Tibial nerve (tissue), 4 donors: ENCODE measurements around the gene GUCY1A1. TPM values are rescaled to one million over a fixed set of nuclear protein-coding genes. Genes with fewer than 3 reads are reported as not detected.

Source experiments
- DNase-seq, 2 donors: peaks; one replicate each; pipeline ENCODE4 v3.0.0-alpha.2; 2019; ENCODE audit warnings: low spot score in 2 of 2
- H3K27ac ChIP-seq, 4 donors: fragments of 200-600 bp; sonication (generic) in 3 of 4; one replicate each; pipeline ENCODE4 v1.5.1; 2017 to 2019; ENCODE audit warnings: mild to moderate bottlenecking in 1 of 4
- H3K27me3 ChIP-seq, 2 donors: fragments of 200-600 bp; sonication (generic) in 1 of 2; one replicate each; pipeline versions ENCODE4 v1.5.1 to v1.6.0; 2017 to 2019
- H3K36me3 ChIP-seq, 3 donors: fragments of 200-600 bp; sonication (generic); one replicate each; pipeline ENCODE4 v1.5.1; 2018 to 2019
- H3K4me1 ChIP-seq, 4 donors: fragments of 200-600 bp; sonication (generic) in 3 of 4; one replicate each; pipeline ENCODE4 v1.5.1; 2017 to 2019
- H3K4me3 ChIP-seq, 4 donors: fragments of 200-600 bp; sonication (generic) in 3 of 4; one replicate each; pipeline ENCODE4 v1.5.1; 2017 to 2019; ENCODE audit warnings: mild to moderate bottlenecking in 1 of 4, moderate library complexity in 1 of 4
- H3K9me3 ChIP-seq, 4 donors: fragments of 200-600 bp; sonication (generic) in 3 of 4; one replicate each; pipeline ENCODE4 v1.5.1; 2017 to 2019
- CTCF ChIP-seq, 5 experiments: fragments of 200-600 bp in 3 of 5; fragments of 450-650 bp in 2 of 5; sonication (generic) in 3 of 5; IDR thresholded peaks; one replicate each; pipeline ENCODE4 v1.5.1; 2016 to 2019; ENCODE audit warnings: antibody characterized with exemption in 5 of 5, mild to moderate bottlenecking in 3 of 5, moderate library complexity in 2 of 5
- EP300 ChIP-seq, 2 donors: sonication (generic); formaldehyde crosslinking; IDR thresholded peaks; one replicate each; pipeline ENCODE4 v1.6.1; 2017; ENCODE audit warnings: antibody characterized with exemption in 2 of 2, mild to moderate bottlenecking in 1 of 2
- POLR2A ChIP-seq, 2 donors: fragments of 450-650 bp; IDR thresholded peaks; one replicate each; pipeline ENCODE4 v1.6.1; 2017; ENCODE audit warnings: antibody characterized with exemption in 2 of 2, mild to moderate bottlenecking in 2 of 2, moderate library complexity in 2 of 2
- WGBS, 2 donors: methylation state at CpG; one replicate each; pipeline ENCODE4 v1.1.5; 2018; 5-methylcytosine and 5-hydroxymethylcytosine counted together
- total RNA-seq, 4 donors: library from RNA; depleted of rRNA; stranded (reverse); fragments of >200 nt; gene quantifications; one replicate each; pipeline ENCODE4 v1.1.0, GENCODE V29; 2016

The GUCY1A1 gene
- total RNA-seq, 4 donors from 2014 or later: 6.7 to 20.3 (median 9.3) TPM

- H3K4me3 ChIP-seq: no peak overlapping the region
- H3K4me1 ChIP-seq: peaks cover 0 to 8% (median 0%) of the 10 kb centered on the region in 4 donors
- no peak overlapping the region for H3K27ac ChIP-seq
- WGBS, 2 donors: 73 to 82% methylated on average over 1 of the region's 1 CpG
- H3K36me3 ChIP-seq: no peaks in the 10 kb centered on the region
- no peaks in the 10 kb centered on the region for H3K9me3 ChIP-seq
- H3K27me3 ChIP-seq: no peaks in the 10 kb centered on the region
- TF ChIP-seq EP300 (IDR thresholded peaks at IDR 0.05): no peak
- no peak for TF ChIP-seq POLR2A (IDR thresholded peaks at IDR 0.05)
- no peak for TF ChIP-seq CTCF (IDR thresholded peaks at IDR 0.05)
- no peak for DNase-seq
These were observed 68.3 kb downstream of the GUCY1A1 start for GRCh38 chr4:155734951-155735350.

- peaks cover 0 to 8% (median 0%) of the 10 kb centered on the region in 4 donors for H3K4me1 ChIP-seq
- H3K4me3 ChIP-seq: no peak overlapping the region
- no peaks in the 10 kb centered on the region for H3K27me3 ChIP-seq
- H3K36me3 ChIP-seq: no peaks in the 10 kb centered on the region
- H3K27ac ChIP-seq: no peak overlapping the region
- no peaks in the 10 kb centered on the region for H3K9me3 ChIP-seq
- no peak for DNase-seq
- no peak for TF ChIP-seq EP300 (IDR thresholded peaks at IDR 0.05)
These were observed 68.8 kb downstream of the GUCY1A1 start for GRCh38 chr4:155735496-155735895.

GRCh38 chr4:155738548-155738947 lies 71.9 kb downstream of the GUCY1A1 start:
- WGBS, 2 donors: 91 to 93% methylated on average over 2 of the region's 2 CpGs
- Histone ChIP-seq H3K4me1 (peaks cover 0 to 8% (median 0%) of the 10 kb centered on the region in 4 donors), H3K27me3 (no peaks in the 10 kb centered on the region), H3K27ac (no peak overlapping the region), H3K9me3 (no peaks in the 10 kb centered on the region), H3K4me3 (no peak overlapping the region), H3K36me3 (no peaks in the 10 kb centered on the region)
- no peak for DNase-seq
- TF ChIP-seq CTCF (IDR thresholded peaks at IDR 0.05) (no peak), POLR2A (IDR thresholded peaks at IDR 0.05) (no peak), EP300 (IDR thresholded peaks at IDR 0.05) (no peak)

GRCh38 chr4:155741546-155741945 lies 74.9 kb downstream of the GUCY1A1 start:
- WGBS, 2 donors: 90 to 95% methylated on average over 1 of the region's 1 CpG
- no peaks in the 10 kb centered on the region for H3K36me3 ChIP-seq
- DNase-seq: no peak
- no peak for TF ChIP-seq POLR2A (IDR thresholded peaks at IDR 0.05)
- TF ChIP-seq EP300 (IDR thresholded peaks at IDR 0.05): no peak
- no peak for TF ChIP-seq CTCF (IDR thresholded peaks at IDR 0.05)
- H3K4me1 ChIP-seq: no peaks in the 10 kb centered on the region
- H3K9me3 ChIP-seq: no peaks in the 10 kb centered on the region
- H3K27ac ChIP-seq: no peak overlapping the region
- H3K4me3 ChIP-seq: no peak overlapping the region
- H3K27me3 ChIP-seq: no peaks in the 10 kb centered on the region

GRCh38 chr4:155742310-155743015 lies 75.8 kb downstream of the GUCY1A1 start:
- H3K4me1 ChIP-seq: no peaks in the 10 kb centered on the region
- H3K27ac ChIP-seq: no peak overlapping the region
- no peaks in the 10 kb centered on the region for H3K36me3 ChIP-seq
- no peak overlapping the region for H3K4me3 ChIP-seq
- WGBS, 2 donors: 62 to 79% methylated on average over 3 of the region's 3 CpGs
- no peak for DNase-seq
- H3K9me3 ChIP-seq: no peaks in the 10 kb centered on the region
- TF ChIP-seq CTCF (IDR thresholded peaks at IDR 0.05) (no peak), POLR2A (IDR thresholded peaks at IDR 0.05) (no peak), EP300 (IDR thresholded peaks at IDR 0.05) (no peak)
- no peaks in the 10 kb centered on the region for H3K27me3 ChIP-seq
